OCI-LY1 (cell line): ENCODE measurements around the gene TSEN2.

Experiments
- EZH2 ChIP-seq: fragments of 200-600 bp; sonication (generic), shearing (Covaris generic); IDR thresholded peaks from 2 replicates; pipeline ENCODE4 v1.8.0; 2017; ENCODE audit warnings: borderline replicate concordance, mixed run types, mild to moderate bottlenecking, antibody characterized with exemption, low read length, moderate library complexity, mixed read lengths
- TF ChIP-seq, protein P1 (sequence below): fragments of 200-600 bp; sonication (generic), shearing (Covaris generic); IDR thresholded peaks from 2 replicates; pipeline ENCODE4 v1.5.1; 2017; ENCODE audit warnings: mild to moderate bottlenecking, antibody characterized with exemption, low read length, moderate library complexity, mixed read lengths

DNA sequence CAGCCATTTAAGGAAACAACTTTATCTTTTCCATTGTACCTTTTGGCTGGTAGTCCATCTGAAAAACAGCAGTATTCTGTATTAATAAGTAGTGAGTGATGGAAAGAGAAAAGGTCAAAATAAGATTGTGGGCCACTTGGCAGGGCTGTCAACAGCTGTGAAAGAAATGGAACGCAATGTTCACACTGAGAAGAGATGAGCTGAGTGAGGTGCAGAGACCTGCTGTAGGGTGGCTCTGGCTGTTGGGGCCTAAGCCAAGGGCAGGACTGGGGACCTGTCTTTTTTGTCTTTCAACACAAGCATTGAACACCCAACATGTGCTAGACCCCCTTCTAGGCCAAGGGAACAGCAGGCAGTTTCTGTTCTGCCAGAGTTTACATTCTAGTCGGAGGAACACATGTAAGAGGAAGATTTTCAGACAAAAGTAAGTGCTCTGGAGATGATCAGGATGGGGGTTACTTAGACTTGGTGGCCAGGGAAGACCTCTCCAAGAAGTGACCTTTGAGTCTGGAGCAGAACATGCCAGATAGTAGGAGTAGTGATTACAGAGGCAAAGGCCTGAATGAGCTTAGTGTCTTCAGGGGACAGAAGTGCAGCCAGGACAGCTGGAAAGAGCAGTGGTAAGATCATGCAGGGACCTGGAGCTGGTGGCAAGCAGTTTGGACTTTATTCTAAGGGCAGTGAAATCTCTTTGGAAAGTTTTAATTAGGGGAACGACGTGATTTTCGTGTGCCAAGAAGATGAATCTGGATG lies 29.6 kb downstream of the TSEN2 start:
- TF ChIP-seq, protein P1, sequence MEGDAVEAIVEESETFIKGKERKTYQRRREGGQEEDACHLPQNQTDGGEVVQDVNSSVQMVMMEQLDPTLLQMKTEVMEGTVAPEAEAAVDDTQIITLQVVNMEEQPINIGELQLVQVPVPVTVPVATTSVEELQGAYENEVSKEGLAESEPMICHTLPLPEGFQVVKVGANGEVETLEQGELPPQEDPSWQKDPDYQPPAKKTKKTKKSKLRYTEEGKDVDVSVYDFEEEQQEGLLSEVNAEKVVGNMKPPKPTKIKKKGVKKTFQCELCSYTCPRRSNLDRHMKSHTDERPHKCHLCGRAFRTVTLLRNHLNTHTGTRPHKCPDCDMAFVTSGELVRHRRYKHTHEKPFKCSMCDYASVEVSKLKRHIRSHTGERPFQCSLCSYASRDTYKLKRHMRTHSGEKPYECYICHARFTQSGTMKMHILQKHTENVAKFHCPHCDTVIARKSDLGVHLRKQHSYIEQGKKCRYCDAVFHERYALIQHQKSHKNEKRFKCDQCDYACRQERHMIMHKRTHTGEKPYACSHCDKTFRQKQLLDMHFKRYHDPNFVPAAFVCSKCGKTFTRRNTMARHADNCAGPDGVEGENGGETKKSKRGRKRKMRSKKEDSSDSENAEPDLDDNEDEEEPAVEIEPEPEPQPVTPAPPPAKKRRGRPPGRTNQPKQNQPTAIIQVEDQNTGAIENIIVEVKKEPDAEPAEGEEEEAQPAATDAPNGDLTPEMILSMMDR = no peak
- TF ChIP-seq EZH2 = no peak
